NCI-H526 (cell line): ENCODE measurements around the gene FMNL3.
A peak's percentile ranks its signal among the peaks of the same experiment; 100 is the strongest.
"Not testable (repeated sequence)": the region's sequence is repeated elsewhere in the genome, so short reads cannot be mapped to it uniquely, and the experiment has no call there.

ENCODE experiments used
- DNase-seq, 2 experiments: peaks; one replicate each; lab custom pipeline; 2025; lab: John Stamatoyannopoulos, UW

The FMNL3 gene

GRCh38 chr12:49632401-49632800, 74.8 kb downstream of the FMNL3 start:
- no peak for DNase-seq

DNA sequence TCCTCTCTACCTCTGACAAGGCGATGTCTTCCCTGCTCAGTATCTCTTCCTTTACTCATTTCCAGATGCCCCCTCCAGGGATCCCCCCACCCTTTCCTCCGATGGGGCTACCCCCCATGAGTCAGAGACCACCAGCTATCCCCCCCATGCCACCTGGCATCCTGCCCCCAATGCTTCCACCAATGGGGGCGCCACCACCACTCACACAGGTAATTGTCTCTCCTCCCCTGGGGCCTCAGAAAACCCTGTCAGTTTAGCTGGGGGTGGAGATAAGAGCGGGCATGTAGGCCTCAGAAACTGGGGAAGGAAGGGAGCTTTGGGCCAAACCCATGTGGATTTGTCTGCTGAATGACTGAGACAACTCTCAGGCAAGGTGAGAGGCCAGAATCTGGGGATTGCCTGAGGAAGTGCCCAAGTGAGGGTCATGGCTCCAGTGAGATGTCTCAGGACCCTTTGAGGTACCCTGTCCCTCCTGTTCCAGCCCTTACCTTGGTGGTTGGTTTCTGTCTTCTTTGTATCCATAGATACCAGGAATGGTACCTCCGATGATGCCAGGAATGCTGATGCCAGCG, 75.8 kb downstream of the FMNL3 start:
- DNase-seq, result no peak

DNA sequence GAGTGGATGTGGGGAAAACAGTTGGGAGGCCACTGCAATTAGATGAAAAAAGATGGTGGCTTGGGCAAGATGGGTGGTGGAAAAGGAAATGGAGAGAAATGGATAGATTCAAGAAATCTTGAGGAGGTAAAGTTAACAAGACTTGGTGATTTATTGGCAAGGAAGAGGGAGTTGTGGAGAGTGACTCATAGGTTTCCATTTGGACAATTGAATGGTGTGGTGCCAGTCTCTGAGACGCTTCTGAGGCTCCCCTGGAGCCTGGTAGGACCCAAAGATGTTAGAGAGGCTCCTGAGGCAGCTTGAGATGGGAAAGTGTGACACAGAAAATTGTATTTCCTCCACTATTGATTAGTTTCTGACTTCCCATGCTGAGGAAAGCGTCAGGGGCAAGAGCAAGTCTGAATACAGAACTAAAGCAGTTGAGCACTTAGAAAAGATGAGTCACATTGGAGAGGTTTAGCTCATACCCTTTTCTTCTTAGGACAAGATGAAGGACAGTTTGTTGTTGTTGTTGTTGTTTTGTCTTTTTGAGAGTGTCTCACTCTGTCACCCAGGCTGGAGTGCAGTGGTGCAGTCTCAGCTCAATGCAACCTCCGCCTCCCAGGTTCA, 79.3 kb downstream of the FMNL3 start:
- DNase-seq, result no peak

- DNase-seq, result no peak
Measured at GRCh38 chr12:49626836-49627235, 80.4 kb downstream of the FMNL3 start.

DNA sequence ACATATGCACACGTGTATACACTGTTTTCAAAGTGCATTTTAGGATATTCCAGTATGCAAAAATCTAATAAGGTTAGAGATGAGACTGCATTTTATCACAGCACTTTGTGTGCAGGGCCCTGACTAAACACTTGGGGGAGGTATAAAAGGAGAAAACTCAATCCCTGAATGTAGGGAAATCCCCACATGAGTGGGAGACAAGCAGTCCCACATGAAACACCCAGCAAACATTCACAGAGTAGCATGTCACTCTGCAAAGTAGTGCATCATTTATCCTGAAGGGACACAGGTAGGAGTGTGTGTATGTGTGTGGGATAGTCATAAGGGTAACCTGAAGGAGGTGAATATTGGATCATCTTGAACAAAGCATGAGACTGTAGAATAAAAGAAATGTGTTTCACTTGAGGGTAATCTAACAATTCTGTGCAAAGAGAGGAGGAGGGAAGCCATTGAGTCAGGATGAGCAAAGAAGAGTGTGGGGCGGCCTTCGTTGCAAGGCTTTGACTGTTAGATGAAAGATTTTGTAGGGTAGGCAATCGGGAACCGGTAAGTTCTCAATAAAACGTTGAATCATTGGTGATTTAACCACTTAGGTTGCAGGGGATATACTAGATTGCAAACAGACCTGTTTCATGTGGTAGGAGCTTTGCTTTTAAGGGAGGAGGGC, 80.9 kb downstream of the FMNL3 start:
- no peak for DNase-seq

- DNase-seq, result no peak
Measured at GRCh38 chr12:49624921-49625577, 82.2 kb downstream of the FMNL3 start.

- DNase-seq, result peak; percentile 64 to 96
Measured at GRCh38 chr12:49623142-49623904, 83.9 kb downstream of the FMNL3 start, which contains the start of gene PRPF40B. Gene PRPF40B, plus strand, starts transcription at chr12:49623561. Its CDS starts 30 bp downstream, at chr12:49623591.

- DNase-seq, result peak; percentile 63
Measured at GRCh38 chr12:49622501-49623141, 84.6 kb downstream of the FMNL3 start.

GRCh38 chr12:49621651-49622500, 85.3 kb downstream of the FMNL3 start:
- no peak for DNase-seq

DNA sequence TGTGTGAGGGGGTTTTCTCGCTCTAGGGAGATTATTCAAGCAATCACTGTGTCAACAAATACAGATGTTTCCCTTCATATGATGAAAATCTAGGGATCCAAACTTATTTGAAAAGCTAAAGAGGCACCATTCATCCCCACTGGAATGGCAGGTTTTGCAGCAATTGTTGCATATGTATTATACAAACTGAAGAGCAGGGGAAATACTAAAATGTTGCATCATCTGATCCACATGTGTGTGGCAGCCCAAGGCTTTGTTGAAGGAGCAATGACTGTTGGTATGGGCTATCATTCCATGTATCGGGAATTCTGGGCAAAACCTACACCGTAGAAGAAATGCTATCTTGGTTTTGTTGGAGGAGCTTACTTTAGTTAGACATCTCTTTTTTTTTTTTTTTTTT, 87.9 kb downstream of the FMNL3 start:
- DNase-seq, result peak; percentile 5 to 17

GRCh38 chr12:49618576-49618975, 88.6 kb downstream of the FMNL3 start:
- no peak for DNase-seq

DNA sequence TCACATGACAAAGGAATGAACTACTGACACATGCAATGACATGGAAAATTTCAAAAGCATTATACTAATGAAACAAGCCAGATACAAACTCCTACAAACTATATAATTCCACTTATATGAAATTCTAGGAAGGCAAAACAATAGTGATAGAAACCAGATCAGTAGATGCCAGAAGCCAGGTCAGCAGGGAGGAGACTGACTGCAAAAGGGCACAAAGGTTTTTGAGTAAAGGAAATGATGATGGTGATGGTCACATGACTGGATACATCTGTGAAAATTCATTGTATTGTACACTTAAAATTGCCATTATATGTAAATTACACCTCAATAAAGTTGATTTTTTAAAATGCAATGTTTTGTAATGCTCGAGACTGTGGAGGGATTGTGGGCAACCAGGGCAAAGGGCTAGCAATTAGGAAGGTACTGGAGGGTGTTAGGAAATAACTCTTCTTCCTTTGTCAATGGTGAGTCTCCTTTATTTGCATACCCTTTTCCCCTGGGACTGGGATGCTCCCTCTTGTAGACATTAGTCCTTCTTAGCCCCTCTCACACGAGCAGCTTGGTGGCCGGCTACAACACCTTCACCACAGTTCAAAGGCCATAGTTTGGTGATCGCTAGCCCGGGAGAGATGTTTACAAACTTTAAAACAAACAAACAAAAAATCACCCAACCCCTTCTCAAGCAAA, 90.5 kb downstream of the FMNL3 start:
- peak; percentile 80 to 81 for DNase-seq

DNA sequence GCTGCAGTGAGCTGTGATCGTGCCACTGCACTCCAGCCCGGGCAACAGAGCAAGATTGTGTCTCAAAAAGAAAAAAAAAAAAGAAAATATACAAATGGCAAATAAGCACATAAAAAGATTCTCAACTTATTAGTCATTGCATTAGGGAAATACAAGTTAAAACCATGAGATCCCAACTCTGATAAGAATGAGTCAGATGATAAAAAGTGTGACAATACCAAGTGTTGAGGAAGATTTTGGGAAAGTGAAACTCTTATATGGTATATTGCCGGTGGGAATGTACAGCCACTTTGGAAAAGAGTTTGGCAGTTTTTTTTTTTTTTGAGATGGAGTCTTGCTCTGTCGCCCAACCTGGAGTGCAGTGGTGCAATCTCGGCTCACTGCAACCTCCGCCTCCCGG, 91.5 kb downstream of the FMNL3 start:
- no peak for DNase-seq

DNA sequence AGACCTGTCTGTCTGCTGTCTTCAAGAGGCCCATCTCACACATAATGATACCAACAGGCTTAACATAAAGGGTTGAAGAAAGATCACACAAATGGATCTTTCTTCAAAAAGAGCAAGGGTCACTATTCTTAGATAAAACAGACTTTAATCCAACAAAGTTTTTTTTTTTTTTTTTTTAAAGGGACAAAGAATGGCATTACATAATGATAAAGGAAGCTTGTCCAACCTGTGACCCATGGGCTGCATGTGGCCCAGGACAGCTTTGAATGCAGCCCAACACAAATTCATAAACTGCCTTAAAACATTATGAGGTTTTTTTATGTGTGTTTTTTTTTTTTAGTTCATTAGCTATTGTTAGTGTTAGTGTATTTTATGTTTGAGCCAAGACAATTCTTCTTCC, 95.0 kb downstream of the FMNL3 start:
- no peak for DNase-seq

DNA sequence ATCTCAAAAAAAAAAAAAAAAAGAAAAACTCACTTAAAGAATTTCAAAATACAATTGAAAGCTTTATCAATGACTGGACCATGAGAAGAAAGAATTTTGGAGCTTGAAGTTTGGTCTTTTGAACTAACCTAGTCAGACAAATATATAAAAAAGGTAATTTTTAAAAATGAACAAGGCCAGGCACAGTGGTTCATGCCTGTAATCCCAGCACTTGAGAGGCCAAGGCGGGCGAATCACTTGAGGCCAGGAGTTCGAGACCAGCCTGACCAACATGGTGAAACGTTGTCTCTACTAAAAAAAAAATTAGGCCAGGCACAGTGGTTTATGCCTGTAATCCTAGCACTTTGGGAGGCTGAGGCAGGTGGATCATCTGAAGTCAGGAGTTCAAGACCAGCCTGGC, 96.4 kb downstream of the FMNL3 start:
- not testable (repeated sequence) for DNase-seq

DNA sequence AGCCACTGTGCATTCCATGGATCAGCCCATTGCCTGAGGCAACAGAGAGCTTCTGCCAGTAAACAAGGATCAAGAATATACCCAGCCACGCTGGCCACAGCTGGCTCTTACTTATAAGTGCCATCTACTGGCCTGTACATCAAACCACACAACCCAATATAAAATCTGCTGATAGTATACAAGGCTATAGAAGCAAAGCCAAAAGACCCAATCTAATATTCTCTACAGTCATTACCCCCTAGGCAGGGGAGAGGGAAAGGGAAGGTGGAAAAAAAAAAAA, 97.4 kb downstream of the FMNL3 start:
- DNase-seq, result peak in 1 of 2 experiments; percentile 15

- no peak for DNase-seq
Measured at GRCh38 chr12:49609059-49609874, 97.9 kb downstream of the FMNL3 start.

DNA sequence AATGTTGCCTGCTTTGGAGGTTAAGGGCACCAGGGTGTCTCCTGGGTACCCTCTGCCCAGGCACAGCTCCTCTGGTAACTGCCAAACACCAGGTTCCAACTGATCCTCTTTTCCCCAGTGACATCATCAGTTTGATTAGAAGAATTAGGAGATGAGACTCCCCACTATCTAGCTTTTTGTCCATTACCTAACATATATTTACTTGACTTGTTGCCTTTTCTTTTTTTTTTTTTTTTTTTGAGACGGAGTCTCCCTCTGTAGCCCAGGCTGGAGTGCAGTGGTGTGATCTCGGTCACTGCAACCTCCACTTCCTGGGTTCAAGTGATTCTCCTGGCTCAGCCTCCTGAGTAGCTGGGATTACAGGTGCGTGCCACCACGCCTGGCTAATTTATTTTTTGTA, 101.7 kb downstream of the FMNL3 start, which contains the start of gene FAM186B:
FAM186B (minus strand) TSS at position 101 of the 400 bp plus-strand sequence. CDS start 162 bp downstream, outside the sequence.
- DNase-seq, result not testable (repeated sequence)

GRCh38 chr12:49604856-49605255, 102.3 kb downstream of the FMNL3 start:
- no peak for DNase-seq
